ENCODE measurements around the gene AGL.
"Not testable (repeated sequence)": the region's sequence is repeated elsewhere in the genome, so short reads cannot be mapped to it uniquely, and the experiment has no call there.

AGL gene

GRCh38 chr1:99852648-99853047 lies 2.5 kb downstream of the AGL start:
- no peak for DNase-seq

GRCh38 chr1:99855914-99856450 lies 5.8 kb downstream of the AGL start:
- DNase-seq: no peak

DNA sequence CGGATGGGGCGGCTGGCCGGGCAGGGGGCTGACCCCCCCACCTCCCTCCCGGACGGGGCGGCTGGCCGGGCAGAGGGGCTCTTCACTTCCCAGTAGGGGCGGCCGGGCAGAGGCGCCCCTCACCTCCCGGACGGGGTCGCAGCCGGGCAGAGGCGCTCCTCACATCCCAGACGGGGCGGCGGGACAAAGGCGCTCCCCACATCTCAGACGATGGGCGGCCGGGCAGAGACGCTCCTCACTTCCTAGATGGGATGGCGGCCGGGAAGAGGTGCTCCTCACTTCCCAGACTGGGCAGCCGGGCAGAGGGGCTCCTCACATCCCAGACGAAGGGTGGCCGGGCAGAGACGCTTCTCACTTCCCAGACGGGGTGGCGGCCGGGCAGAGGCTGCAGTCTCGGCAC lies 6.9 kb downstream of the AGL start:
- DNase-seq: not testable (repeated sequence)

DNA sequence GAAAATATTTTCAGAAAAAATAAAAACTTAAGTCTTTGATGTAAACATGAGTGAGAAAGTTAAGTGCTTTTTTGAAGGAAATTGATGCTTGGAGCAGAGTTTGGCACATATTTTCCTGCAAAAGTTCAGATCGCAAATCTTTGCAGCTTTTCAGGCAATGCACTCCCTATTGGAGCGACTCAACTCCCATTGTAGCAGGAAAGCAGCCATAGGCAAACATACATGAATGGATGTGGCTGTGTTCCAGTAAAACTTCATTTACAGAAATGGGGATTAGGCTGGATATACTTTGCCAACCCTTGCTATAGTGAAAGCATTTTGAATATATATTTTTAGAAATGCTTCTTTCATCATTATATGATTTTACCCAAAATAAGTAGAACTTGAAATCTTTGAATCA lies 8.1 kb downstream of the AGL start:
- no peak for DNase-seq

GRCh38 chr1:99858881-99859280 lies 8.7 kb downstream of the AGL start:
- no peak for DNase-seq

GRCh38 chr1:99860703-99861102 lies 10.5 kb downstream of the AGL start:
- no peak for DNase-seq

GRCh38 chr1:99867682-99868081 lies 17.5 kb downstream of the AGL start:
- no peak for DNase-seq

DNA sequence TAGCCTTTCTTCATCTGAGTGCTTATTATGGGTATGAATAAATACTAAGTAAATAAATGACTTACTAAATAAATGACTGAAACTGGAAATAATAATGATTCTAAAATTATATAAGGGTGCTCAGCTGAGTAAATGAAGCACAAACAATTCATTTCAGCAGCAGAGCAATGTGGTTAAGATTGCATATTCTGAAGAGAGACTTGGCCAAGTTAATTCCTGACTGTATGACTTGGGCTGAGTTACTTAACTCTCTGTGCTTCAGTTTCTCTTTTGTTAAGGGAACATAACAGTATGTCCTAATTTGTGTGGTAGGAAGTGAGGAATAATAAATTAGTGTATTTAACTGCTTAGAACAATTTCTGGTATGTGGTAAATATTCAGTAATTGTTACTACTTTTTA lies 19.1 kb downstream of the AGL start:
- DNase-seq: no peak

DNA sequence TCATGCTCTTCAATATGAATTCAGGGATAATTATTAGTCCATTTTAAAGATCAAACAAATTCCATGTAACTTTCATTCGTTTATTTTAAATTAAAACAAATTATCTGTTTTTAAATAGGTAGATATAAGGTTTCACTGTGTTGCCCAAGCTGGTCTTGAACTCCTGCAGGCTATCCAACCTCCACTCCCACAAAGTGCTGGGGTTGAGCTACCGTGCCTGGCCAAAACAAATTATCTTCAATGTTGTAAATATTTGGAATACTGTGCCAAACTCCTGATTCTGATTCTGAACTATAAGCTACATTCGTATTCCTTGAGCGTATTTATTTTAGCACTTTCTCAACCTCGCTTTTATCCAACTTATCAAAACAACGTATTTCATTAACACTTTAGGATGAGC lies 19.6 kb downstream of the AGL start:
- no peak for DNase-seq

- DNase-seq: no peak
Observed at GRCh38 chr1:99872063-99872462, 21.9 kb downstream of the AGL start.

GRCh38 chr1:99877568-99877967 lies 27.4 kb downstream of the AGL start:
- no peak for DNase-seq

GRCh38 chr1:99886179-99886578 lies 36.0 kb downstream of the AGL start:
- DNase-seq: no peak

DNA sequence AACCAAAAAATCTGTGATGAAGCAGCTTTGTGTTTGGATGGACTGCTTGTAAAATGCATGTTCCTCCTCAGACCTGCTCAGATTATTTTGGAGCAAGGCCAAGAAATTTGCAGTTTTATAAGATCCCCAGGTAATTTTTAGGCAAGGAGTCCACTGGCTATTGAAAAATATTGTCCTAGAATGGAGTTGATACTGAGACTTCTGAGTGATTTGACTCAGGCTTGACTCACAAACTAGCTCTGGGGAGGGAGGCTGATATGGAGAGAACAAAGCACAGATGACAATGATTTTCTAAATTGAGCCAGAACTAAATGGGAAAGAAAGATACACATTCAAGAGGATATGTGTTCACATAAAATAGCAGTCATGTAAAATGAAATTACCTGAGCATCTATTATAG lies 36.7 kb downstream of the AGL start:
- DNase-seq: no peak

GRCh38 chr1:99887890-99888289 lies 37.7 kb downstream of the AGL start:
- DNase-seq: no peak

DNA sequence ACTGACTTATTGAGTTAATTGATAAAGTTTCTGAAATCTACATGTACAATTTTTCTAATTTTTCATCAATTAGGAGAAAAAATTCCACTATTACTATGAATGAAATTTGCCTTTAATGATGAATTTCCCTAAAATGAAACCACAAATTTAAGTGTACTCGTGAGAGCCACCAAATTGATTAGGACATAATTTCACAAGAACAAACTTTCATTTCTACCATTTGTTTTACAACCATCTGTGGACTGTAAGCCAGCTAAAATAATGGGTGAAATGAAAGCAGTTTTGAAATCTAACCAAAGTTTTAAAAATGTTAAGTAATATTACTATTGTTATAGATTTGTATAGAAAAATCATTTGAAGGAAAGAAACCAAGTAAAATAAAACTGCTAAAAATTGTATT lies 41.8 kb downstream of the AGL start:
- DNase-seq: no peak

GRCh38 chr1:99903278-99903677 lies 53.1 kb downstream of the AGL start:
- not testable (repeated sequence) for DNase-seq

GRCh38 chr1:99906535-99906934 lies 56.4 kb downstream of the AGL start:
- DNase-seq: no peak

- DNase-seq: no peak
Observed at GRCh38 chr1:99917214-99917613, 67.1 kb downstream of the AGL start.

DNA sequence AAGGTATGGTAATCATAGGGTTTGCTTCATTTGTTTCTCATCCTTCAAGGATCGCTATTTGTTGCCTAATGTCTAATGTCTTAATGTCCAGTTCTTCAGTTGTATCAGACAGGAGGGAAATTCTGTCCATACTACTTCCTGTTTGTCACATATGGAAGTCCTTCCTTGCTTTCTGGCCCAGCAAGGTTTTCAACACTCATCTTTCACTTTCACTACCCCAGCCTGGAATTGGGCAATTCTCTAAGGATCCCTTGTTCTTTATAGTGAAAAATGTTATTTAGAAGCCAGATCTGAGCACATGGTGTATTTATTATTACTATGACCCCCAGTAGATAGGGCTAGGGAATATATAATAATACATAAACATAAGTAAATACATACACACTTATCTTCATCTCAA lies 69.1 kb downstream of the AGL start:
- DNase-seq: no peak

GRCh38 chr1:99934801-99935200 lies 84.6 kb downstream of the AGL start:
- DNase-seq: no peak

DNA sequence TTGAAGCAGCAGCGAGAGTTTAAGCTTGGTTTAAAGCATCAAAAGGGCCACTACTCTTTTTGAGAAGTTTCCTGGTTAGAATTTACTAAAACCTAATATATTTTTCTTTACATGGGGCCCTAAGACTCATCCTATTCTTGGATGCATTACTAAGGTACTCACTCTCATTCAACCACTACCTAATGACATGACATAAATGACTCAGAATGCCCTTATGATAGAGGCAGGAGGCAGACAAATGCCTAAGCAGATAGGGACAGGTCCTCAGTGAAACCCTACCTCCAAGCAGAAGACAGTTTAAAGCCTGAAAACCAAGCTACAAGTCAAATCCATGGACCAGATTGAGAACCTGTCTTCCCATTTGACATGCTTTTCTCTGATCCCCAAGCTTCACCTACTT lies 85.4 kb downstream of the AGL start:
- no peak for DNase-seq

DNA sequence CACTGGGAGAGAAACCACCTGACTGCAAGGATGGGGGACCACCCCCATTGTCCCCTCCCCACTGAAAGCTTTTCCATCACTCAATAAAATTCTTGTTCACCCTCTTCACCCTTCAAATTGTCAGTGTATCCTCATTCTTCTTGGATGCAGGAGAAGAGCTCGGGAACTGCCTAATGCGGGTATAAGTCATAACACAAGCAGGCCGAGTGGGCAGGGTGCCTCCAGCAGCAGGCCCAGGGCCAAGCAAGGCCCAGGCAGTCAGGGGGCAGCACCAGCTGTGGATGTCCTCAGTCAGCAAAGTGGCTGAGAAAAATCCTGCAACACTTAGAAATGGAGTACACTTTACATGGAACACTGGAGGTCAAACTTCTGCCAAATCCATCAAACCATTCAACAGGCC lies 85.9 kb downstream of the AGL start:
- DNase-seq: no peak

GRCh38 chr1:99942723-99943122 lies 92.6 kb downstream of the AGL start:
- DNase-seq: no peak

GRCh38 chr1:99943223-99943794 lies 93.1 kb downstream of the AGL start:
- DNase-seq: no peak

DNA sequence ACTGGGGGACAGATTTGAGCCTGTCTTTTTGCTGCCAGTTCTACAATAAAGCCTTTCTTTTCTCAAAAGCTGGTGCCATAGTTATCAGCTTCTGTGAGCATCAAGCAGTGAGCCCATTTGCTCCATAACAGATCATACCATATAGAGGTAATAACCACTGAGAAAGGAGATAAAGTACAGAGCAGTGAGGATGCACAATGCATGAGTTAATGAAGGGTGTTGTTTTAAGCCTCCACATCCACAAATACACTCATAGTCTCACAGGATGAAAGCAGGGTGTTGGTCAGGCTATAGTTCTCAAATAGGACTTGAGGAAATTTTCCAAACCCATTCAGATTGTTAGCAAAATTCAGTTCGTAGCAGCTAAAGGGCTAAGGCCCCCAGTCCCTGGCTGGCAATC lies 94.0 kb downstream of the AGL start:
- no peak for DNase-seq

DNA sequence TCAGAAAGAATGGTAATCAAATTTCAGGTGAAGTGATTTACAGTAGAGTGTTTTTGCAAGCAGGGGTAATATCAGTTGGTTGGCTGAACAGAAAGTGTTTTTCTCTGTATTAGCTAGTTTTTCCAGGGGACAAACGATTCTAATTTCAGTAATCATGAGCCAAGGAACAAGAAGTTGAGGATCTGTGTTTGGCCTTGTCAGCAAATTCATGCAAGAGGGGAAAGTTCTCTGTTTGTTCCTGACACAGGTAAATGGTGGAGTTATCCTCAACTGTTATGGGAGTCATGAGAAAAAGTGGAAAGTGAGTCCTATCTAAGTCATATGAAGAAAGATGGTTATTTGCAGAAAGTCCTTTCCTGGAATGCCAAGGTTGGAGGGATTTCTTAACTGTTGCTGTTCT lies 95.0 kb downstream of the AGL start:
- no peak for DNase-seq

Measured in CD4-positive, alpha-beta T cell treated with Interleukin-1 beta for 1 hour (primary cell).